ENCODE measurements around the gene EFCAB11. TPM values are rescaled to one million over a fixed set of nuclear protein-coding genes. Genes with fewer than 3 reads are reported as not detected.
"Not testable (repeated sequence)": the region's sequence is repeated elsewhere in the genome, so short reads cannot be mapped to it uniquely, and the experiment has no call there.

EFCAB11 gene
- total RNA-seq, 1 donor from 2014 or later: 1.9 TPM

DNA sequence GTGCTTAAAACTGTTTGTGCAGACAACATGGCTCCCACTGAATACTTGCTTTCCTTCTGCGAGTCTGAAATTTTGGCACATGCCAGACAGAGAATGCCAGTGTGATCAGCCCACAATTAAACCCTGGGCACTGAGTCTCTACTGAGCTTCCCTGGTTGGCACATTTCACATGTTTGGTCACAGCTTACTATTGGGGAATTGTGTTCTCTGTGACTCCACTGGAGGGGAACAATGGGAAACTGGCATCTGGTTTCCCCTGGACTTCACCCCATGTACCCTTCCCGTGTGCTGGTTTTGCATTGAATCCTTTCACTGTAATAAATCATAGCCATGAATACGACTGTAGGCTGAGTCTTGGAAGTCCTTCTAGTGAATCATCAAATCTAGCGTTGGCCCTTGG, 64.9 kb downstream of the EFCAB11 start:
- DNase-seq (ENCODE audit: low spot score): no peak
- intact Hi-C loops (cut with DNase I): no loop called here

DNA sequence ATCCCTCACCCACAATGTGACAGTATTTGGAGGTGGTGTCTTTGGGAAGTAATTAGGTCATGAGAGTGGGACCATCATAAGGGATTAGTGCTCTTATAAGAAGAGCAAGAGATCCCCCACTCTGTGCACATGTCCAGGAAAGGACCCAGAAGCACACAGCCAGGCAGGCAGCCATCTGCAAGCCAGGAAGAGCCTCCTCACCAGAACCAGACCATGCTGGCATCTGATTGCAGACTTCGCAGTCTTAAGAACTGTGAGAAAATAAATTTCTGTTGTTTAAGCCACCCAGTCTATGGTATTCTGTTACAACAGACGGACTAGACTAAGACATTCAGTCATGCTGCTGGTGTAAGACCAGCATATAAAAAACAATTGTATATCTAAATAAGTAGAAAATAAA, 69.8 kb downstream of the EFCAB11 start:
- intact Hi-C loops (cut with DNase I): no loop called here
- DNase-seq (ENCODE audit: low spot score): no peak

- no peak for DNase-seq (ENCODE audit: low spot score)
- intact Hi-C loops (cut with DNase I): no loop called here
Observed at GRCh38 chr14:89881839-89882238, 72.7 kb downstream of the EFCAB11 start.

DNA sequence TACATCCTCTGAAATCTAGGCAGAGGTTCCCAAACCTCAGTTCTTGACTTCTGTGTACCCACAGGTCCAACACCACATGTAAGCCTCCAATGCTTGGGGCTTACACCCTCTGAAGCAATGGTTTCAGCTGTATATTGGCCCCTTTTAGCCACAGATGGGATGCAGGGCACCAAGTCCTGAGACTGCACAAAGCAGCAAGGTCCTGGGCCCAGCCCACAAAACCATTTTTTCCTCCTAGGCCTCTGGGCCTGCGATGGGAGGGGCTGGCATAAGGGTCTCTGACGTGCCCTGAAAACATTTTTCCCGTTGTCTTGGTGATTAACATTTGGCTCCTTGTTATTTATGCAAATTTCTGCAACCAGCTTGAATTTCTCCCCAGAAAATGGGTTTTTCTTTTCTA, 80.4 kb downstream of the EFCAB11 start:
- DNase-seq (ENCODE audit: low spot score); intact Hi-C loops (cut with DNase I): not testable (repeated sequence)

DNA sequence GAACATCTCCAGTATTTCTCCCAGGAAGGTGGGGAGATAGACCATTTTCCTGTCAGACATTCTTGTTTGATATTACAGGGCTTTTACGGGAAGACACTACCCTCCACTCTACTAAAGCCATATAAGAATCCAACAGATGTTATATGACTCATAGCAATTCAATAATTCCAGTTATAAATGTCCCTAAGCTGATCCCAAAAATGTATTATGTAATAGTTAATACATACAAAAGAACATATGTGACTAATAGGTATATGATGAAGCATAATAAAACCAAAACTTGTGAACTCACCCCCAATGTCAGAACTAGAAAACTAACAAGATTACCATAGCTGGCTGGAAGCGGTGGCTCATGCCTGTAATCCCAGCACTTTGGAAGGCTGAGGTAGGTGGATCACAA, 84.2 kb downstream of the EFCAB11 start:
- DNase-seq (ENCODE audit: low spot score): no peak
- intact Hi-C loops (cut with DNase I): no loop called here

- intact Hi-C loops (cut with DNase I): no loop called here
- no peak for DNase-seq (ENCODE audit: low spot score)
Observed at GRCh38 chr14:89869606-89870005, 84.9 kb downstream of the EFCAB11 start.

DNA sequence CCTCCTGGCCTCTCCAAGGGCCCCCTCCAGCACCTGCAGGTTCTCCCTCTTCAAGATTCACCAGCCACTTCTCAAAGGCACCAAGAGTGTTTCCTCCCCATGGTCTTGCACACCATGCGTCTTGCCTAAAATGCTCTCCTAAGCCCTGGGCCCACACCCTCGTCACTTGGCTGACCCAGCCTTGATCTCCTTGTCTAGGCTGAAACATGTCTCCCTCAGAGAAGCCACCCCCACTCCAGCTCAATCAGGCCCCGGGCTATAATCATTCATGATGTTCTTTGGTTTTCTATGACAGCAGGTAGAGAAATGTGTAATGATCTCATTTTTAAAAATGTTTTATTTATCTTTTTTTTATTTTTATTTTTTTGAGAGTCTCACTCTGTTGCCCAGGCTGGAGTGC, 88.1 kb downstream of the EFCAB11 start:
- intact Hi-C loops (cut with DNase I): no loop called here
- DNase-seq (ENCODE audit: low spot score): no peak

GRCh38 chr14:89865153-89865552, 89.4 kb downstream of the EFCAB11 start:
- DNase-seq (ENCODE audit: low spot score): no peak
- intact Hi-C loops (cut with DNase I): no loop called here

DNA sequence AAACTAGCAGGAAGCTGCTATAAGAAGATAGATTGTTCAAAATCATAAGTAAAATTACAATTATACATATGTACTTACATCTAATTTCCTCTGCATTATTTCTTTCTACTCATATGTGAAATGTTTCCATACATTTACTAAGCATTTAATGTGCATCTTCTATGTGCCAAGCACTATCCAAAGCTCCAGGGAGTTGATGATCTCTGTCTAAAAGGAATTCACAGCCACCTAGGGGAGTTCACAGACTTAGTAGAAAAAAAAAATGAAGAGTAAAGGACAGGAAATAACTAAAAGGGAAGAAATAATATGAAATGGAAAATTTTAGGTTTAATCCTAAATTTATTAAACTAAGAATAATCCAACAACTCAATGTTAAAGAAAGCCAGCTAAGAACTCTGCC, 91.7 kb downstream of the EFCAB11 start:
- DNase-seq (ENCODE audit: low spot score): no peak
- intact Hi-C loops (cut with DNase I): no loop called here

DNA sequence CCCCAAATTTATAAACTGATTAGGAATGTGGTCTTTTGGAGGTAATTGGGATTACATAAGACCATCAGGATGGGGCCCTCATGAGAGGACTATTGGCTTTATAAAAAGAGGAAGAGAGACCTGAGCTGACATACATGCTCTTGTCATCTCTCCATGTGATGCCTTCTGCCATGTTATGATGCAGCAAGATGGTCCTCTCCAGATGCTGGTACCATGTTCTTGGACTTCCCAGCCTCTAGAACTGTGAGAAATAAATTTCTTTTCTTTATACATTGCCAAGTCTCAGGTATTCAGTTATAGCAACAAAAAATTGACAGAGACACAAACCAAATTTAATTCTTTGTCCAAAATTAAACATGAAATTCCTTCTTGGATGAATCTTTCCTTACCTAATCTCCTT, 92.9 kb downstream of the EFCAB11 start:
- DNase-seq (ENCODE audit: low spot score): no peak
- intact Hi-C loops (cut with DNase I): no loop called here

DNA sequence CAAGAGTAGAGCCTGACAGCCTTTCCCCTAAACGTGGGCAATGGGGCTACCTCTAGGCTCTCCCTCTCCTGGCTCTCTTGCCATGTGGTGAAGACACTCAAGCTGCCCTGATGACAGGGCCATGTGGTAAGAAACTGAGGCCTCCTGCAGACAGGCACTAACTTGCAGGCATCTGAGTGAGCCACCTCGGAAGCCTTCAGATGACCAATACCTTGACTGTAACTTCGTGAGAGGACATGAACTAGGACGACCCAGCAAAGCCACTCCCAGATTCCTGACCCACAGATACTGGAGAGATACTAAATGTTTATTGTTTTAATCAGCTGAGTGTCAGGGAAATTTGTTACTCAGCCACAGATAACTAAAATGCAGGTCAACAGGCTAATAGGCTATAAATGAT, 96.4 kb downstream of the EFCAB11 start:
- intact Hi-C loops (cut with DNase I): no loop called here
- DNase-seq (ENCODE audit: low spot score): no peak

DNA sequence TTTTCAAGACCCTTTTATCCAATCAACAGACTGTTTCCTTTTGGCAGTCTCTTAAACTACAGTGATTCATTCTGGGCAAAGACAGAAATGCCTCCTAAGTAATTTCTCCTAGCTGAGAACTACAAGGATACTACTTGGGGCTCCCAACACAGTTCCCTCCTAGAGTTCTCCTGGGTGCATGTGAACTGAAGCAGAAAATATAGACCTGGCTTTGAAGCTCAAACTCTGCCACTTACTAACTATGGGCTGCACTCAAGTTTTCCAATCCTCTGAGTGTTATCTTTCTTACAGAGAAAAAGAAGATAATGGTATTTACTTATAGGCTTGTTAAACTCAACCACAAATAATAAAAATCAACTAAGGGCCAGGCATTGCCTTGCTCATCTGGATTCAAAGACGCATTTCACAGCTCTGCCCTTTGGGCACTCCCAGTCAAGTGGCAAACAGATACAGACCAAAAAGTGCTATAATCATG, 97.6 kb downstream of the EFCAB11 start:
- no peak for DNase-seq (ENCODE audit: low spot score)
- intact Hi-C loops (cut with DNase I): no loop called here

DNA sequence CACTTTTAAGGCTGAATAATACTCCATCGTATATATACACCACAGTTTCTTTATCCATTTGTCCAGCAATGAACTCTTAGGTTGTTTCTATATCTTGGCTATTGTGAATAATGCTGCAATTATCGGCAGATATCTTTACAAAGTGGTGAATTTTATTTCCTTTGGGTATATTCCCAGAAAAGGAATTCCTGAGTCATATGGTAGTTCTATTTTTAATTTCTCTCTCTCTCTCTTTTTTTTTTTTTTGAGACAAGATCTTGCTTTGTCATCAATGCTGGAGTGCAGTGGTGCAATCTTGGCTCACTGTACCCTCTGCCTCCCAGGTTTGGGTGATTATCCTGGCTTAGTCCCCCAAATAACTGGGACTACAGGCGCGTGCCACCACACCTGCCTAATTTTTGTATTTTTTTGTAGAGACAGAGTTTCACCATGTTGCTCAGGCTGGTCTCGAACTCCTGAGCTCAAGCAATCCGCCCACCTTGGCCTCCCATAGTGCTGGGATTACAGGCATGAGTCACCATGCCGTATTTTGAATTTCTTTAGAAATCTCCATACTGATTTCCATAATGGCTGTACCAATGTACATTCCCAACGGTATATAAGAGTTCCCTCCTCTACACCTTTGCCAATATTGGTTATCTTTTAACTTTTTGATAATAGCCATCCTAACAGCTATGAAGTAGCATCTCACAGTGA, 98.4 kb downstream of the EFCAB11 start:
- no peak for DNase-seq (ENCODE audit: low spot score)
- intact Hi-C loops (cut with DNase I): no loop called here

DNA sequence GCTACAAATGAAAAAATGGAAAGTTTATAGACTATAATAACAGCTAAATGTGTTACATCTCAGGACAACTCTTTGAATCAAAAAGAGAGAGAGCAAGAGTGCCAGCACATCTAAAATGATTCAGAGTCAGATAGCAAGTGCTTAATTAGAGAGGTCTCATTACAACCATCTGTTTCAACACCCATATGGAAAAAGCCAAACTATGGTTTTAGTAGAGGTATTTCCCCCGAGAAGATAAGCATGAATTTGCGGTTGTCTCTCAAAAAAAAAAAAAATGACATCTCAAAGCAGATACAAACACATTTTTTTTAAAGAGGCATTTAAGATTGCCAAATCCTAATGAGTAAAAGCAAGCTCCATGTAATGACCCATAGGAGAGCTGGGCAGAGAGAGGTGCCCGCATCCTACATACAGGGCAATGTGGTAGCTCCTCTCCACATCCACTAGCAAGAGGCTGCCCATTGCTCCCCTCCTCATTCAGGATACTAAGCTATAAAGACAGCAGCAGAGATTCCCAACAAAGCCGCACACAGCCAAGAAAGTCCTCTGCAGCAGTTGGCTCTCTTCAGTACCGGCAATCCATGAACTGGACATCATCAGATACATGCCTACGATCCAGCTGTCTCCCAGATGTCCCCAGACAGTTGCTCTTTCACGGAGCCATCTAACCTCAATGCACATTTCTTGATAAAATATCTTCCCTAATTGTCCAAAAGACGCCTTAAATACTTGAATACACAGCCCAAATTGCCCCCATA, 100.4 kb downstream of the EFCAB11 start:
- intact Hi-C loops (cut with DNase I): no loop called here
- DNase-seq (ENCODE audit: low spot score): no peak

DNA sequence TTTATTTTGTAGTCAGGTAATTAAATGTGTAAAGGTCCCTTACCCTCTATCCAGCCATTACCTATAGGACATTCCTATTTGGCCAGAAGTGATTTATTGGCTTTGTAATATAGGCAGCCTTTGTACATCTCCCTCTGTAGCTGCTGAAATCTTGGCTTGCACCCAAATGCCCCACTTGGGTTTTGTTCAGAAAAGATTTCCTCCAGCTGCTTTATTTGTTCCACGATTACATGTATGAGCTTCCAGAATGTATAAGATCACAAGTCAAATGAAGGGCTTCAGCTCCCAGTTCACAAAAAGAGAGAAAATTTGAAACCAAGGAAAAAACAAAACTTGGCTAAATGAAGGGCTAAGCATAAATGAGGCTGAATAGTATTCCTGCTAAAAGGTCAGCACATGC, 103.4 kb downstream of the EFCAB11 start:
- no peak for DNase-seq (ENCODE audit: low spot score)
- intact Hi-C loops (cut with DNase I): no loop called here

DNA sequence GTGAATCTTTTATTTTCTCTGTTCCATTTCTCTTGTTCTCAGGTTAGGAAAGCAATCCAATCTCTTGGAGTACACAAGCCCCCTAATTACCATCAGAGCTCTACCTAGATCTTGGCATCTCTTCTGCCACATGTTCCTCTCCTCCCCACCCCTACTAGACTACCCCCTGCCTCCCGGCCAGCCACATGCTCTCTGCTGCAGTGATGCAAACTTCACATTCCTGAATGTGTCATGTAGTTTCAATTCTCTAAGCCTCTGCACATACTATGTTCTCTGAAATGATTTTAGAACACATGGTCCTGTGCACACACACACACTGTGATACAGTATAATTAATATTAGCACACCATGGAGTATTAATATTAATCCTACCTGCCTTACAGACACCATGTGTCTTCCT, 104.6 kb downstream of the EFCAB11 start:
- DNase-seq (ENCODE audit: low spot score): no peak
- intact Hi-C loops (cut with DNase I): no loop called here

DNA sequence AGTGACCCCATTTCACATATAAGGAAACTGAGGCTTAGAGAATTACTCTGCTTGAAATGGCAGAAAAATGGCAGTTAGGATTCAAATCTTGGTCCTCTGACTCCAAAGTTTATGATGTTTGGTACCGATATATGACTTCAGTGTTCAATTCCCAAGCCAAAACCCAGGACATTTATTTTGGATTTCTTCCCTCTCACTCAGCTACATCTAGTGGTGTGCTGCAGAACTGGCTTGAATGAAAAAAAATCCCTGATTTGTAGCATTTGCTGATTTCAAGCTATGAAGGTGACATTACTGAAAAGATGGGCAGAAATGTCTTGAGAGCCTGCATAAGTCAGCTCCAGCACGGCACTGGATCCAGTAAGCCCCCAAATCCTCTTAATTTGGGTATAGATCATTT, 106.4 kb downstream of the EFCAB11 start:
- intact Hi-C loops (cut with DNase I): no loop called here
- DNase-seq (ENCODE audit: low spot score): no peak

DNA sequence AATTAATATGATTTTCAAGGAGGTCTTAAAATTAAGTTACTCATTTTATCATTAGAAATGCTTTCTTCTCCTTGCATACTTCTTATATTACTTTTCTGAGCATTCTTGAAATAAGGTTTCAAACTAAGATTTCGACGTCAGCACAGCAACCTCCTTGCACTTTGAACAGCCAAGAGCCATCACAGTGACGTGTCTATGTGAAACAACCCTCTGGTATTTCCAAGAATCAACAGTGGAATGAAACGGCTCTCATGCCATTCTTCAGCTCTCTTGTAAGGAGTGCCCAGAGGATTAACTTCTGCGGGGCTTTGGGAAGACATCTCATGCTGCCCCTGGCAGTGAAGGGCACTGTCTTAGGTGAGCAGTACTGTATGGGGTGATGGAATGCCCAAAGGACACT, 109.2 kb downstream of the EFCAB11 start:
- no peak for DNase-seq (ENCODE audit: low spot score)
- intact Hi-C loops (cut with DNase I): no loop called here

DNA sequence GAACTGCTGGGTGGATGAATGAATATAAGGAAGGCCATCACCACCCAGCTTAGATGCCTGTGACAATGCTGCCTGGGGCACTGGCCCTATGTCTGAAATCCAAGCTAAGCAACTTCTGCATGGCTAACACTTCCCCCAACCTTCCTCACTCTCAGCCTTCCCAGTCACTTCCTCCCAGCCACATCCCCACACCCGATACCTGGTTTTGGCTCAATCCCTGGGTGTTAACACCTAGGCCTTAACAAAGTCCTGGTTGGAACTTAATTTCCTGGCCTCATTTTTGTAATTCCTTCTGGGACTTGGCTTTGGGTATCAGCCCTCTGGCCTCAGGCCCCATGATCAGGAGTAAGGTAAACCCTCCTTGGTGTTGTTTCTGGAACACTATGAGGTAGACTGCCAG, 110.0 kb downstream of the EFCAB11 start:
- intact Hi-C loops (cut with DNase I): no loop called here
- DNase-seq (ENCODE audit: low spot score): no peak

- no peak for DNase-seq (ENCODE audit: low spot score)
- intact Hi-C loops (cut with DNase I): no loop called here
Observed at GRCh38 chr14:89842837-89843236, 111.7 kb downstream of the EFCAB11 start.

- DNase-seq (ENCODE audit: low spot score): no peak
- intact Hi-C loops (cut with DNase I): no loop called here
Observed at GRCh38 chr14:89841851-89842250, 112.7 kb downstream of the EFCAB11 start.

All from cardiac septum (tissue), 1 donor.